Fibroblast of mammary gland (primary cell): Measurements from ENCODE around the gene CDK9.
A peak's percentile ranks its signal among the peaks of the same experiment; 100 is the strongest.

Source experiments
- DNase-seq: peaks from one replicate; pipeline ENCODE4 v3.0.0-alpha.2; 2010; ENCODE audit warnings: low read depth
- H3K4me3 ChIP-seq: 2 replicates; pipeline ENCODE4 v1.5.1; 2011; ENCODE audit warnings: low read depth, mild to moderate bottlenecking, low read length, moderate library complexity; ENCODE audit not compliant: control insufficient read depth
- TF ChIP-seq, protein P1 (sequence below): conservative IDR thresholded peaks from 2 replicates; pipeline ENCODE4 v1.5.1; 2011; ENCODE audit warnings: low read depth, low read length, inconsistent platforms; ENCODE audit not compliant: control insufficient read depth, insufficient read depth

The CDK9 gene

GRCh38 chr9:127803507-127804352, 17.9 kb downstream of the CDK9 start:
- TF ChIP-seq, protein P1, sequence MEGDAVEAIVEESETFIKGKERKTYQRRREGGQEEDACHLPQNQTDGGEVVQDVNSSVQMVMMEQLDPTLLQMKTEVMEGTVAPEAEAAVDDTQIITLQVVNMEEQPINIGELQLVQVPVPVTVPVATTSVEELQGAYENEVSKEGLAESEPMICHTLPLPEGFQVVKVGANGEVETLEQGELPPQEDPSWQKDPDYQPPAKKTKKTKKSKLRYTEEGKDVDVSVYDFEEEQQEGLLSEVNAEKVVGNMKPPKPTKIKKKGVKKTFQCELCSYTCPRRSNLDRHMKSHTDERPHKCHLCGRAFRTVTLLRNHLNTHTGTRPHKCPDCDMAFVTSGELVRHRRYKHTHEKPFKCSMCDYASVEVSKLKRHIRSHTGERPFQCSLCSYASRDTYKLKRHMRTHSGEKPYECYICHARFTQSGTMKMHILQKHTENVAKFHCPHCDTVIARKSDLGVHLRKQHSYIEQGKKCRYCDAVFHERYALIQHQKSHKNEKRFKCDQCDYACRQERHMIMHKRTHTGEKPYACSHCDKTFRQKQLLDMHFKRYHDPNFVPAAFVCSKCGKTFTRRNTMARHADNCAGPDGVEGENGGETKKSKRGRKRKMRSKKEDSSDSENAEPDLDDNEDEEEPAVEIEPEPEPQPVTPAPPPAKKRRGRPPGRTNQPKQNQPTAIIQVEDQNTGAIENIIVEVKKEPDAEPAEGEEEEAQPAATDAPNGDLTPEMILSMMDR: no peak
- H3K4me3 ChIP-seq: peak overlapping the region; percentile 92
- peak; percentile 39 for DNase-seq

DNA sequence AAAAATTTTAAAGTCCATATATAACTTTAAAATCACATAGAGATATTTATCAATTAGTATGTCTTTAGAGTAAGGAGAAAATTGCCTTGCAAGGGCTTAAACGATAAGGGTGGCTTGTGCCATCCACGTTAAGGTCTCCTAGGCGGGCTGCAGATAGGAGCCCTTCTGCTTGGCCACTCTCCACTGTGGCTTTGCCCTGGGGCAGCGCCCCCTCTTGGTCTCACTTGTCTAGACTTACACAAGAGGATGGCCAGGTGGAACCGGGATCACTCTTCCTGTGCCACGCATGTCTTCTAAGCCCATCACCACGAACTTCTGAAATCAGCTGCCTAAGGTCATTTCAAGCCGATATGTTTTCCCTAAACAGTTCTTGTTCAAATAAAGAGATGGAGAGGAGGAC, 19.8 kb downstream of the CDK9 start:
- no peak overlapping the region for H3K4me3 ChIP-seq
- TF ChIP-seq, protein P1: peak; percentile 47
- DNase-seq: peak; percentile 40

DNA sequence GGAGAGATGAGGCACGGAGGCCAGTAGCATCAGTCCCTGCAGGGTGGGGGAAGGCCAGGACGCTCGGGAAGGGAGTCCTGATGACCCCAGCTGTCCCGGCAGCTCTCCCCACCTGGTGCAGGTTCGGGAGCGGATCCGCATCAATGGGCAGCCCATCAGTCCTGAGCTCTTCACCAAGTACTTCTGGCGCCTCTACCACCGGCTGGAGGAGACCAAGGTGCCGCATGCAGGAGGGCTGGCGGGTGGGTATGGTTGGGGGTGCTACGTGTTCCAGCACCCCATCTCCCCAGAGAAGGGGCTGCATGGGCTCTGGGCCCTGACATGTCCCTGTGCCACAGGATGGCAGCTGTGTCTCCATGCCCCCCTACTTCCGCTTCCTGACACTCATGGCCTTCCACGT, 21.0 kb downstream of the CDK9 start:
- DNase-seq: no peak
- TF ChIP-seq, protein P1: no peak
- H3K4me3 ChIP-seq: no peak overlapping the region

GRCh38 chr9:127808347-127809001, 22.6 kb downstream of the CDK9 start:
- TF ChIP-seq, protein P1: no peak
- H3K4me3 ChIP-seq: no peak overlapping the region
- DNase-seq: no peak

- no peak for DNase-seq
- H3K4me3 ChIP-seq: no peak overlapping the region
- TF ChIP-seq, protein P1: no peak
Observed at GRCh38 chr9:127809002-127809539, 23.2 kb downstream of the CDK9 start.

DNA sequence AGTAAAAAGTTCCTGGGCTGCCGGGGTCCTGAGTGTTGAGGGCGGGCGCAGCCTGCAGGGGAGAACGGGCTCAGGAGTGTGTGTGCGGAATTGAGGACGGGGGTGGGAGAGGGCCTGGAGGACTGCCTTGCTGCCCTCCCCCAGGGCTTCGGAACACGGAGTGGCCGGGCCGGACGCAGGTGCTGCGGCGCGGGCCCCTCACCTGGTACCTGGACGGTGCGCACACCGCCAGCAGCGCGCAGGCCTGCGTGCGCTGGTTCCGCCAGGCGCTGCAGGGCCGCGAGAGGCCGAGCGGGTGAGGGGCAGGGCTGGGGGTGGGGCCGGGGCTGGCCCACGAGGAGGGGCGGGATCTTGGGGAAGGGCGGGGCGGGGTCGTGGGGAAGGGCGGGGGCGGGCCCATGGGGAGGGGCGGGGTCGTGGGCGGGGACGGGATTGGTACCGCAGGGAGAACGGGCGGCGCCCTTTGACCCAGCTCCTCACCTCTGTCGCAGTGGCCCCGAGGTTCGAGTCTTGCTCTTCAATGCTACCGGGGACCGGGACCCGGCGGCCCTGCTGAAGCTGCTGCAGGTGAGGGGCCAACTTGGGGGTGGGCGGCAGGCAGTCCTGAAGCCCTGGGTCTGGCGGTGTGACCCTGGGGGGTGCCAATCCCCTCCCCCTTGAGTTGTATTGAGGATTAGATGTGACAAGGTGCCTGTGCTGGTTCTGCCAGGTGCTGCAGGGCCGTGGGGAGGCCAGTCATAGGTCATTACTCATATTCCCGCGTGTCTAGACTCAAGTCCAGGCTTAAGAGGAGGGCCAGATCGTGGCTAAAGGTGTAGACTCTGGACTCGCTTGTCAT, 23.9 kb downstream of the CDK9 start:
- TF ChIP-seq, protein P1: no peak
- DNase-seq: no peak

More for the DNA sequence above, 23.9 kb downstream of the CDK9 start:
- H3K4me3 ChIP-seq: no peak overlapping the region
